Thoracic aorta (tissue), 2 donors: ENCODE measurements around the gene PIGN. TPM values are rescaled to one million over a fixed set of nuclear protein-coding genes. Genes with fewer than 3 reads are reported as not detected.

Experiments
- ATAC-seq: fragments of 150-250 bp; one replicate; pipeline ENCODE4 v1.8.0; 2017; ENCODE audit warnings: low read depth; ENCODE audit not compliant: insufficient number of reproducible peaks, low FRiP score
- DNase-seq: peaks from one replicate; pipeline ENCODE4 v3.0.0-alpha.2; 2020; ENCODE audit warnings: low spot score
- H3K27ac ChIP-seq, 2 donors: fragments of 200-600 bp; sonication (generic); 1 replicate in 1 of 2; 2 replicates in 1 of 2; pipeline ENCODE4 v1.5.1; 2016; ENCODE audit warnings: mild to moderate bottlenecking in 2 of 2, moderate library complexity in 2 of 2
- H3K27me3 ChIP-seq: fragments of 200-600 bp; sonication (generic); replicated peaks from 2 replicates; pipeline ENCODE4 v1.6.0; 2016; ENCODE audit warnings: mild to moderate bottlenecking; ENCODE audit not compliant: insufficient read depth
- H3K36me3 ChIP-seq: fragments of 200-600 bp; sonication (generic); one replicate; pipeline ENCODE4 v1.5.1; 2016
- H3K4me1 ChIP-seq, 2 donors: fragments of 200-600 bp; sonication (generic); 1 replicate in 1 of 2; 2 replicates in 1 of 2; pipeline versions ENCODE4 v1.5.1 to v1.6.0; 2016; ENCODE audit warnings: low read depth in 2 of 2, mild to moderate bottlenecking in 1 of 2; ENCODE audit not compliant: control insufficient read depth in 1 of 2
- H3K4me3 ChIP-seq: fragments of 200-600 bp; sonication (generic); 2 replicates; pipeline ENCODE4 v1.5.1; 2016; ENCODE audit warnings: mild to moderate bottlenecking
- H3K9me3 ChIP-seq: fragments of 200-600 bp; sonication (generic); 2 replicates; pipeline ENCODE4 v1.5.1; 2016
- total RNA-seq, 2 donors: library from RNA; depleted of rRNA; stranded (reverse); fragments of >200 nt; gene quantifications; one replicate each; pipeline versions ENCODE4 v1.1.0 to v1.2.3, GENCODE V29; 2016
- TF ChIP-seq, protein P1 (sequence below): fragments of 200-600 bp; sonication (generic); IDR thresholded peaks from one replicate; pipeline ENCODE4 v1.5.1; 2019; ENCODE audit warnings: antibody characterized with exemption

PIGN gene
- total RNA-seq, 2 donors from 2014 or later, result 24.2 to 31.8 TPM

DNA sequence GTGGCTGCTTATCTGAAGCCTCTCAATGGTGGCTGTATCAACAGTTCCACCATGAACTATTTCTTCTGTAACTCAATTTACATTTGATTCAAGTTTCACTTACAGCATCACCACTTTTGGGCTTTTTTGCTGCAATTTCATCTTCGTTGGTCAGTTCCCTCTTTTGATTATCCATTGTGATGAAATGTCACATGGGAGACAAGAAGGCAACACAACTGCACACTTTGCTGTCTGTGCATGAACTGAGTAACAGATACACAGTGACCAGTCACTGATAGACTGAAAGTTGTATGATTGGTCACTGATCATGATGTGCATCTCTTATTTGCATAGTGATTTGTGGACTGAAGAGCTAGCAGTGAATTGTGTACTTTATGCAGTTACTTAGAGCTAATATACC, 163.3 kb downstream of the PIGN start:
- H3K27me3 ChIP-seq, result no peaks in the 10 kb centered on the region
- peaks cover 0 to 9% of the 10 kb centered on the region in 2 donors for H3K4me1 ChIP-seq
- no peak overlapping the region for H3K27ac ChIP-seq
- no peaks in the 10 kb centered on the region for H3K9me3 ChIP-seq
- DNase-seq (no peak), ATAC-seq (no peak)
- H3K4me3 ChIP-seq, result no peak overlapping the region
- H3K36me3 ChIP-seq, result no peaks in the 10 kb centered on the region
- TF ChIP-seq, protein P1, sequence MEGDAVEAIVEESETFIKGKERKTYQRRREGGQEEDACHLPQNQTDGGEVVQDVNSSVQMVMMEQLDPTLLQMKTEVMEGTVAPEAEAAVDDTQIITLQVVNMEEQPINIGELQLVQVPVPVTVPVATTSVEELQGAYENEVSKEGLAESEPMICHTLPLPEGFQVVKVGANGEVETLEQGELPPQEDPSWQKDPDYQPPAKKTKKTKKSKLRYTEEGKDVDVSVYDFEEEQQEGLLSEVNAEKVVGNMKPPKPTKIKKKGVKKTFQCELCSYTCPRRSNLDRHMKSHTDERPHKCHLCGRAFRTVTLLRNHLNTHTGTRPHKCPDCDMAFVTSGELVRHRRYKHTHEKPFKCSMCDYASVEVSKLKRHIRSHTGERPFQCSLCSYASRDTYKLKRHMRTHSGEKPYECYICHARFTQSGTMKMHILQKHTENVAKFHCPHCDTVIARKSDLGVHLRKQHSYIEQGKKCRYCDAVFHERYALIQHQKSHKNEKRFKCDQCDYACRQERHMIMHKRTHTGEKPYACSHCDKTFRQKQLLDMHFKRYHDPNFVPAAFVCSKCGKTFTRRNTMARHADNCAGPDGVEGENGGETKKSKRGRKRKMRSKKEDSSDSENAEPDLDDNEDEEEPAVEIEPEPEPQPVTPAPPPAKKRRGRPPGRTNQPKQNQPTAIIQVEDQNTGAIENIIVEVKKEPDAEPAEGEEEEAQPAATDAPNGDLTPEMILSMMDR, result no peak

DNA sequence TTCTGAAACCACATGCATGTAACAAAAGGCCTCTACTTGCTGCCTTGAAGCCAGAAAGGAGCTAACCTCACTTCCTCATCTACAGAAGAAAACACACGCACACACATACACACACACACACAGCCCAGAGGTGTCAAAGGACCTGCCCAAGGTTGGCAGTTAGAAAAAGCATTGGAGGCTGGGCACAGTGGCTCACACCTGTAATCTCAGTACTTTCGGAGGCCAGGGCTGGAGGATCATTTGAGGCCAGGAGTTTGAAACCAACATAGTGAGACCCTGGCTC, 168.2 kb downstream of the PIGN start:
- H3K4me1 ChIP-seq, result peaks cover 12 to 22% of the 10 kb centered on the region in 2 donors
- TF ChIP-seq, protein P1, result no peak
- H3K36me3 ChIP-seq, result no peaks in the 10 kb centered on the region
- no peaks in the 10 kb centered on the region for H3K9me3 ChIP-seq
- H3K4me3 ChIP-seq, result no peak overlapping the region
- no peaks in the 10 kb centered on the region for H3K27me3 ChIP-seq
- no peak for DNase-seq
- H3K27ac ChIP-seq, result peak overlapping the region; percentile 63 to 72
- no peak for ATAC-seq

DNA sequence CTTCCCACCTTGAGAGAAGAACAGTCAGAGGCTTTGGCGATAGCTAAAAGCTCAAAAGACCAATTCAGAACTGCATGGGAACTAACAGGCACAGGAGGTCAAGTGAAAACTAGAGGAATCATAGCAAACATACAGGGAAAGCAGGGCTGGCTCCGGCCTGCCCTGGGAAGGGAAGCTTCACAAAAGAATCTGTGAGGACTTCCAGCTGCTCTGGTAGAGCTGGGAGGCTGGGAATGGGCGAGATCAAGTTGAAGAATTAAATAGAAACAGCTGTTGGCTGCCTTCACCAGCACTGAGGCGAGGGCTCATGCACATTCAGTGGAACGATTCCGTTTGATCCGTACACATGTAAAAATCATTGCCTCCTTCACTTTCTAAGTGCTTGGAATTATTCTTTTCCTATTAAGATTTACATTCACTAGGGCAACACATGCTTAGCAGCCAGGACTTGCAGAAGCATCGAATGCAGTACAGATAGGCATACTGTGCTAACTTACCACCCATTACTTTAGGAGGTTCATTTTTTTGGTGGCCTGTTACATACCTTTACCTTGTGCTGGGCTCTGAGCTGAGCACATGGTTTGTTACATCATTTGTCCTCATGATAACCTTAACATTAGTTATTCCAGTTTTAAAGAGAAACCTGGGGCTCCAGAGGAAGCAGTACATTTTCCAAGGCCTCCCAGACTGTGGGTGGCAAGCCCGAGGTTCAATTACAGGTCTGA, 168.7 kb downstream of the PIGN start:
- Histone ChIP-seq H3K27ac (peak overlapping the region; percentile 63 to 72), H3K9me3 (no peaks in the 10 kb centered on the region), H3K4me3 (no peak overlapping the region), H3K36me3 (no peaks in the 10 kb centered on the region), H3K27me3 (no peaks in the 10 kb centered on the region), H3K4me1 (peaks cover 12 to 22% of the 10 kb centered on the region in 2 donors)
- ATAC-seq (peak; percentile 70), DNase-seq (no peak)
- TF ChIP-seq, protein P1, result no peak

DNA sequence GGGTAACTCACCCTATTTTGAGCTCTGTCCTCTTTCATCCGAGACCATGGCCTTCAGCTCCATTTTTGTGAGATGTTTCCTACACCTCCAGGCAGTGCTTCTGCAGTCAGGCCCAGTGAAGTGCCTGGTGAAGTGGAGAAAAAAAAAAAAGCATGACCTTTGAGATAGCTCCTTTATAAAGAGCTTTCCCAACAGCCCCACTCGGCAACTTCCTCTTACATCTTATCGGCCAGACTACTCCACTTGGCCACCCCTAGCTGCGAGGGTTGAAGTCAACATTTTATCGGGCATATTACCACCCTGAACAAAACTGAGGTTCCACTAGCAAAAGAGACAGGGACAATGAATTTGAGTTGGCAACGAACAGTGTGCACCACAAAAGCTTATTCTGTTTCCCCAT, 169.2 kb downstream of the PIGN start:
- Histone ChIP-seq H3K9me3 (no peaks in the 10 kb centered on the region), H3K36me3 (no peaks in the 10 kb centered on the region), H3K4me3 (no peak overlapping the region), H3K4me1 (peaks cover 12 to 22% of the 10 kb centered on the region in 2 donors), H3K27me3 (no peaks in the 10 kb centered on the region), H3K27ac (peak overlapping the region; percentile 63 to 72)
- ATAC-seq (no peak), DNase-seq (no peak)
- TF ChIP-seq, protein P1, result no peak

DNA sequence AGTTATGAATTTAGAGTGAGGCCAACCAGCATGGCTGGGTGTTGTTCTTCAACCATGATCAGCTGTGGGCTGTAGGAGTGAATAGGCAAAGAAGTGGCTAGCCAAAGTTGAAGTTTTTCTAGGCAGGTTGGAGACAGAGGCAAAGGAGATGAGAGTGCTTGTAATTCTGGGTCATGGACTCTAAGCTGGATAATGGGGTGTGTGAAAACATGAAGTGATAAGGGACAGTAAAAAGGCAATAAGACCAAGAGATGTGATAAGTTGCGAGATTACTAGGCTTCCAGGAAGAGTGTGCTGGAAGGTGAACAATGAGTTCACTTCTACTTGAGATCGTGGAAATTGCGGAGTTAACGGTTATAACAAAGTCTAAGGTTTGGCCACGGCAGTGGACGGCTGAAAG, 175.4 kb downstream of the PIGN start:
- Histone ChIP-seq H3K27me3 (no peaks in the 10 kb centered on the region), H3K9me3 (no peaks in the 10 kb centered on the region), H3K4me1 (no peaks in the 10 kb centered on the region), H3K36me3 (no peaks in the 10 kb centered on the region), H3K4me3 (no peak overlapping the region), H3K27ac (no peak overlapping the region)
- TF ChIP-seq, protein P1, result no peak
- no peak for DNase-seq
- no peak for ATAC-seq
